ENCODE results near the gene PTPRA. TPM values are rescaled to one million over a fixed set of nuclear protein-coding genes. Genes with fewer than 3 reads are reported as not detected.

Gene PTPRA
- total RNA-seq, 1 donor from 2014 or later = 67.0 TPM

- Mint-ChIP-seq H3K36me3 (peaks cover 9% of the 10 kb centered on the region), H3K4me1 (no peaks in the 10 kb centered on the region), H3K4me3 (no peak overlapping the region), H3K27ac (no peak overlapping the region), H3K27me3 (ENCODE audit: low read depth) (no peaks in the 10 kb centered on the region), H3K9me3 (no peaks in the 10 kb centered on the region)
- no peak for DNase-seq (ENCODE audit: low spot score in 2 of 2, unreplicated experiment in 2 of 2)
- no peak for TF ChIP-seq CTCF (IDR thresholded peaks at IDR 0.05; ENCODE audit: unreplicated experiment)
Measured at GRCh38 chr20:2859330-2860121, 13.8 kb upstream of the PTPRA start.

- no peak for DNase-seq (ENCODE audit: low spot score in 2 of 2, unreplicated experiment in 2 of 2)
- Mint-ChIP-seq H3K27ac (no peak overlapping the region), H3K36me3 (peaks cover 17% of the 10 kb centered on the region), H3K4me3 (no peak overlapping the region), H3K4me1 (no peaks in the 10 kb centered on the region), H3K27me3 (ENCODE audit: low read depth) (no peaks in the 10 kb centered on the region), H3K9me3 (no peaks in the 10 kb centered on the region)
- TF ChIP-seq CTCF (IDR thresholded peaks at IDR 0.05; ENCODE audit: unreplicated experiment) = no peak
Measured at GRCh38 chr20:2864626-2865025, 8.7 kb upstream of the PTPRA start.

DNA sequence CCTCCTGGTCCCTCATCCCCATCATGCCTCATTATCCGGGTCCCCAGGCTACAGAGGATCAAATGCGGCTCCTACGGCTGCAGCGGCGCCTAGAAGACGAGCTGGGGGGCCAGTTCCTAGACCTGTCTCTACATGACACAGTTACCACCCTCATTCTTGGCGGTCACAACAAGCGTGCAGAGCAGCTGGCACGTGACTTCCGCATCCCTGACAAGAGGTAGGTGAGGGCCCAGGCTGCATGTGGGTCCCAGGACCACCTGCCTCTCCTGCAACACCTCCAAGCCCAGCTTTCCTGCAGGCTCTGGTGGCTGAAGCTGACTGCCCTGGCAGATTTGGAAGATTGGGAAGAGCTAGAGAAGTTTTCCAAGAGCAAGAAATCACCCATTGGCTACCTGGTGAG is 8.2 kb upstream of the PTPRA start:
- Mint-ChIP-seq H3K36me3 (peaks cover 17% of the 10 kb centered on the region), H3K4me3 (no peak overlapping the region), H3K4me1 (no peaks in the 10 kb centered on the region), H3K27ac (no peak overlapping the region), H3K27me3 (ENCODE audit: low read depth) (no peaks in the 10 kb centered on the region), H3K9me3 (no peaks in the 10 kb centered on the region)
- no peak for DNase-seq (ENCODE audit: low spot score in 2 of 2, unreplicated experiment in 2 of 2)
- TF ChIP-seq CTCF (IDR thresholded peaks at IDR 0.05; ENCODE audit: unreplicated experiment) = no peak

DNA sequence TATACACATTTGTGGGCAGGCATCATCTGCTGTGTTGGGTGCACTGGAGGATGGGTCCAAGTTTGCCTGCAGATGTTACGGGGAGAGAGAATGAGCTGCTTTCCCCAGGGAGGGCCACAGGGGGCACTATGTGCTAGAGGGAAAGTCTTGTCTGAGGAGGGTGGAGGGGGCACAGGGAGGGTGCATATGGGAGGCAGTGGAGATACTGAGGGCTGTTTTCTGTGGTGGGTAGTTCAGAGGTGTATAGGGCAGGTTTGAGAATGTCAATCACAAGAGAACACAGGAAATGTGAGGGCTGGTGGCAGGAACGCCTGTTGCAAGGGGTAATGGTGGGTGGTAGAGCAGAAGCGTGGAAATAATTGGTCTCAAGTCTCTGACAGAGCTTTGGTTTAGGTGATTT is 7.7 kb upstream of the PTPRA start:
- no peak for TF ChIP-seq CTCF (IDR thresholded peaks at IDR 0.05; ENCODE audit: unreplicated experiment)
- peaks cover 4% of the 10 kb centered on the region for H3K4me1 Mint-ChIP-seq
- no peaks in the 10 kb centered on the region for H3K9me3 Mint-ChIP-seq
- peaks cover 17% of the 10 kb centered on the region for H3K36me3 Mint-ChIP-seq
- DNase-seq (ENCODE audit: low spot score in 2 of 2, unreplicated experiment in 2 of 2) = no peak
- peaks cover 4% of the 10 kb centered on the region for H3K27me3 Mint-ChIP-seq (ENCODE audit: low read depth)
- no peak overlapping the region for H3K27ac Mint-ChIP-seq
- H3K4me3 Mint-ChIP-seq = no peak overlapping the region

DNA sequence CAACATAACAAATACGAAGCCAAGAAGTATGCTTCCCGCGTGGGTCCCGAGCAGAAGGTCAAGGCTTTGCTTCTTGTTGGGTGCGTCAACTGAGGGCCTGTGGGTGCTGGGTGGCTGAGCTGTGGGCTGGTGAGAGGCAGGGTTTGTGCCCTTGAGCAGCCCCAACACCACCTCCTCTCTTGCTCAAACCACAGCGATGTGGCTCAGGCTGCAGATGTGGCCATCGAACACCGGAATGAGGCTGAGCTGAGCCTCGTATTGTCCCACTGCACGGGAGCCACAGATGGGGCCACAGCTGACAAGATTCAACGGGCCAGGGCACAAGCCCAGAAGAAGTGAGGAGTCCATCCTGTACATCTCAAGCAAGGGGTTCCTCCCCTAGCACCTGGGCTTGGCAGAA is 7.0 kb upstream of the PTPRA start:
- Mint-ChIP-seq H3K9me3 (no peaks in the 10 kb centered on the region), H3K27me3 (ENCODE audit: low read depth) (peaks cover 10% of the 10 kb centered on the region)
- no peak for TF ChIP-seq CTCF (IDR thresholded peaks at IDR 0.05; ENCODE audit: unreplicated experiment)

More for the DNA sequence above, 7.0 kb upstream of the PTPRA start:
- Mint-ChIP-seq H3K4me3 (no peak overlapping the region), H3K4me1 (peaks cover 9% of the 10 kb centered on the region), H3K36me3 (peaks cover 13% of the 10 kb centered on the region), H3K27ac (no peak overlapping the region)
- no peak for DNase-seq (ENCODE audit: low spot score in 2 of 2, unreplicated experiment in 2 of 2)

Data from mesothelial cell of epicardium (in vitro differentiated cells).